Activated B cell treated with CpG ODN at 0.5 μM for 24 hours (primary cell): Measurements from ENCODE around the gene TRAF3IP1. TPM values are rescaled to one million over a fixed set of nuclear protein-coding genes. Genes with fewer than 3 reads are reported as not detected.

ENCODE experiments used
- ATAC-seq: fragments of 200-7000 bp; cut with Tn5 transposase; one replicate; pipeline ENCODE4 v1.10.0; 2021; ENCODE audit warnings: low read depth, mild to moderate bottlenecking, moderate library complexity
- CTCF ChIA-PET: fragments of 350-600 bp; sonication (Branson Sonifier 250); formaldehyde crosslinking; loops from one replicate; lab custom pipeline; 2021; ENCODE audit warnings: antibody characterized with exemption; lab: Charles Lee
- POLR2A ChIA-PET: fragments of 350-600 bp; sonication (Branson Sonifier 250); formaldehyde crosslinking; loops from one replicate; lab custom pipeline; 2021; ENCODE audit warnings: antibody characterized with exemption; lab: Charles Lee
- DNase-seq: peaks from one replicate; pipeline ENCODE4 v3.0.0; 2022
- H3K27ac Mint-ChIP-seq: one replicate; pipeline ENCODE4 v1.8.0; 2020; ENCODE audit warnings: mixed read lengths
- H3K27me3 Mint-ChIP-seq: one replicate; pipeline ENCODE4 v1.8.0; 2021; ENCODE audit warnings: mixed read lengths
- H3K36me3 Mint-ChIP-seq: one replicate; pipeline ENCODE4 v1.8.0; 2021; ENCODE audit warnings: low read depth, mixed read lengths
- H3K4me1 Mint-ChIP-seq: one replicate; pipeline ENCODE4 v1.8.0; 2021; ENCODE audit warnings: mixed read lengths
- H3K4me3 Mint-ChIP-seq: one replicate; pipeline ENCODE4 v1.8.0; 2020; ENCODE audit warnings: mild to moderate bottlenecking, mixed read lengths
- H3K9me3 Mint-ChIP-seq: one replicate; pipeline ENCODE4 v1.8.0; 2020; ENCODE audit warnings: mixed read lengths
- CTCF ChIP-seq: fragments of 200-600 bp; IDR thresholded peaks from one replicate; pipeline ENCODE4 v1.8.0; 2022; ENCODE audit warnings: antibody characterized with exemption, mild to moderate bottlenecking
- intact Hi-C: fragments of 100-400 bp; cut with micrococcal nuclease; formaldehyde crosslinking; loops from one replicate; pipeline ENCODE4 v1.15.1; 2024
- total RNA-seq: library from RNA; stranded (reverse); gene quantifications from 2 replicates; pipeline ENCODE4 v1.2.3, GENCODE V29; 2022

The TRAF3IP1 gene
- total RNA-seq, 1 donor from 2014 or later = 9.9 TPM

- intact Hi-C loops = no loop called here
- no peak overlapping the region for H3K4me3 Mint-ChIP-seq
- no peaks in the 10 kb centered on the region for H3K4me1 Mint-ChIP-seq
- H3K36me3 Mint-ChIP-seq = peaks cover 7% of the 10 kb centered on the region
- H3K27ac Mint-ChIP-seq = no peak overlapping the region
- POLR2A ChIA-PET = no interaction called here
- H3K27me3 Mint-ChIP-seq = peaks cover 1% of the 10 kb centered on the region
- DNase-seq (no peak), ATAC-seq (no peak)
- CTCF ChIA-PET = no interaction called here
- peaks cover 12% of the 10 kb centered on the region for H3K9me3 Mint-ChIP-seq
- no peak for TF ChIP-seq CTCF
Measured at GRCh38 chr2:238418196-238418998, 98.1 kb downstream of the TRAF3IP1 start.

DNA sequence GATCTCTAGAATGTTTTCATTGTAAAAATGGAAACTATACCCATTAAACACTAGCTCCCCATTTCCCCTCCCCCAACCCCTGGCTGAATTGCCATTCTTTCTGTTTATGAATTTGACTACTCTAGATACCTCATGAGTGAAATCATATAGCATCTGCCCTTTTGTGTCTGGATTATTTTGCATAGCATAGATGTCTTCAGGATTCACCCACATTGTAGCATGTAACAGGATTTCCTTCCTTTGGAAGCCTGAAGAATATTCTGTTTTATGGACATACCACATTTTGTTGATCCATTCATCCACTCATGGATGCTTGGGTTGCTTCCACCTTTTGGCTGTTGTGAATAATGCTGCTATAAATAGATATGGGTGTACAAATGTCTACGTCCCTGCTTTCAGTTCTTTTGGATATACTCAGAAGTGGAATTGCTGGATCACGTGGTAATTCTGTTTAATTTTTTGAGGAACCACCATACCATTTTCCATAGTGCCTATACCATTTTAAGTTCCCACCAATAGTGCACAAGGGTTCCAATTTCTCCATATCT is 98.8 kb downstream of the TRAF3IP1 start:
- ATAC-seq = no peak

GRCh38 chr2:238420442-238420841 is 100.1 kb downstream of the TRAF3IP1 start:
- no peak for TF ChIP-seq CTCF
- Mint-ChIP-seq H3K36me3 (peaks cover 7% of the 10 kb centered on the region), H3K4me3 (no peak overlapping the region), H3K9me3 (peaks cover 12% of the 10 kb centered on the region), H3K27ac (no peak overlapping the region), H3K27me3 (peaks cover 1% of the 10 kb centered on the region), H3K4me1 (peaks cover 2% of the 10 kb centered on the region)
- no peak for DNase-seq
- no peak for ATAC-seq
- intact Hi-C loops = loop anchor here (10.0 kb wide), 2 partner anchors 456 to 1336 kb away; partner anchors contain the start of genes COPS8 and UBE2F
- CTCF ChIA-PET = no interaction called here
- POLR2A ChIA-PET = no interaction called here

More for the DNA sequence above, 98.8 kb downstream of the TRAF3IP1 start:
- POLR2A ChIA-PET = no interaction called here
- Mint-ChIP-seq H3K36me3 (peaks cover 7% of the 10 kb centered on the region), H3K9me3 (peaks cover 12% of the 10 kb centered on the region), H3K27ac (no peak overlapping the region), H3K4me1 (no peaks in the 10 kb centered on the region), H3K27me3 (peaks cover 1% of the 10 kb centered on the region), H3K4me3 (no peak overlapping the region)
- intact Hi-C loops = no loop called here
- CTCF ChIA-PET = no interaction called here
- DNase-seq = no peak
- no peak for TF ChIP-seq CTCF

GRCh38 chr2:238420878-238421694 is 100.8 kb downstream of the TRAF3IP1 start:
- Mint-ChIP-seq H3K9me3 (peaks cover 8% of the 10 kb centered on the region), H3K36me3 (peaks cover 5% of the 10 kb centered on the region), H3K4me1 (peaks cover 3% of the 10 kb centered on the region), H3K27ac (no peak overlapping the region), H3K27me3 (peaks cover 1% of the 10 kb centered on the region), H3K4me3 (no peak overlapping the region)
- ATAC-seq (no peak), DNase-seq (no peak)
- ChIA-PET CTCF (no interaction called here), POLR2A (no interaction called here)
- intact Hi-C loops = loop anchor here (10.0 kb wide), 2 partner anchors 456 to 1336 kb away; partner anchors contain the start of genes COPS8 and UBE2F
- no peak for TF ChIP-seq CTCF

DNA sequence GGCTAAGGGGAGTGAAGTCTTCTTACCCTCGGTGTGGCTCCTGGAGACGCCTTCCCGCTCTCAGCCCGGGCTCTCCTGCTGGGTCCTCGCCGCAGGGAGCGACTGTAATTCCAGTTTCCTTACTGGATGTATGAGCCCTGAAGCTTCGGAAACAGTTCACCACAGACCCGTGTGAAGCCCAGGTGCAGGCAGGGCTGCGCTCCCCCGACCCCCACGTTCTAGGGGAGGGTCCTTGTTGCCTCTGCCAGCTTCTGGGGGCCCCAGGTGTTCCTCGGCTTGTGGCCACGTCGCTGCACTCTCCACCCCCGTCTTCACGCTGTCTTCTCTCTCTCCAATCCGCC is 101.3 kb downstream of the TRAF3IP1 start:
- H3K9me3 Mint-ChIP-seq = peaks cover 2% of the 10 kb centered on the region
- ATAC-seq = no peak
- CTCF ChIA-PET = no interaction called here

More for the DNA sequence above, 101.3 kb downstream of the TRAF3IP1 start:
- Mint-ChIP-seq H3K36me3 (no peaks in the 10 kb centered on the region), H3K4me3 (no peak overlapping the region), H3K27me3 (peaks cover 1% of the 10 kb centered on the region), H3K27ac (no peak overlapping the region), H3K4me1 (peaks cover 5% of the 10 kb centered on the region)
- intact Hi-C loops = loop anchor here (10.0 kb wide), 2 partner anchors 457 to 1337 kb away; partner anchors contain the start of genes COPS8 and UBE2F
- no peak for DNase-seq
- TF ChIP-seq CTCF = no peak
- POLR2A ChIA-PET = no interaction called here
